Lower leg skin (tissue), 4 donors: ENCODE data around the gene TBK1. TPM values are rescaled to one million over a fixed set of nuclear protein-coding genes. Genes with fewer than 3 reads are reported as not detected.
A peak's percentile ranks its signal among the peaks of the same experiment; 100 is the strongest.

Experiments
- DNase-seq, 2 donors: peaks; one replicate each; pipeline ENCODE4 v3.0.0-alpha.2; 2019; ENCODE audit warnings: low spot score in 2 of 2
- H3K4me3 ChIP-seq: fragments of 200-600 bp; sonication (generic); 2 replicates; pipeline ENCODE4 v1.5.1; 2017; ENCODE audit warnings: mild to moderate bottlenecking, low read depth; ENCODE audit not compliant: poor library complexity, severe bottlenecking
- POLR2A ChIP-seq, 2 donors: fragments of 450-650 bp; IDR thresholded peaks; one replicate each; pipeline ENCODE4 v1.6.1; 2016 to 2017; ENCODE audit warnings: antibody characterized with exemption in 2 of 2, mild to moderate bottlenecking in 1 of 2, moderate library complexity in 1 of 2
- WGBS, 2 donors: methylation state at CpG; one replicate each; pipeline ENCODE4 v1.1.5; 2018; 5-methylcytosine and 5-hydroxymethylcytosine counted together
- intact Hi-C: fragments of 100-400 bp; cut with DNase I; formaldehyde crosslinking; loops from one replicate; pipeline ENCODE4 v1.15.0; 2023; ENCODE audit warnings: low total_unique reads
- total RNA-seq, 4 donors: library from RNA; depleted of rRNA; stranded (reverse); fragments of >200 nt; gene quantifications; one replicate each; pipeline ENCODE4 v1.1.0, GENCODE V29; 2016
- TF ChIP-seq, protein P1 (sequence below), 3 donors: fragments of 450-650 bp; IDR thresholded peaks; one replicate each; pipeline ENCODE4 v1.5.1; 2016; ENCODE audit warnings: antibody characterized with exemption in 3 of 3, mild to moderate bottlenecking in 3 of 3, moderate library complexity in 2 of 3

TBK1 gene
- 10 to 100 TPM; 16.3 to 30.1 (median 17.3) TPM for total RNA-seq

DNA sequence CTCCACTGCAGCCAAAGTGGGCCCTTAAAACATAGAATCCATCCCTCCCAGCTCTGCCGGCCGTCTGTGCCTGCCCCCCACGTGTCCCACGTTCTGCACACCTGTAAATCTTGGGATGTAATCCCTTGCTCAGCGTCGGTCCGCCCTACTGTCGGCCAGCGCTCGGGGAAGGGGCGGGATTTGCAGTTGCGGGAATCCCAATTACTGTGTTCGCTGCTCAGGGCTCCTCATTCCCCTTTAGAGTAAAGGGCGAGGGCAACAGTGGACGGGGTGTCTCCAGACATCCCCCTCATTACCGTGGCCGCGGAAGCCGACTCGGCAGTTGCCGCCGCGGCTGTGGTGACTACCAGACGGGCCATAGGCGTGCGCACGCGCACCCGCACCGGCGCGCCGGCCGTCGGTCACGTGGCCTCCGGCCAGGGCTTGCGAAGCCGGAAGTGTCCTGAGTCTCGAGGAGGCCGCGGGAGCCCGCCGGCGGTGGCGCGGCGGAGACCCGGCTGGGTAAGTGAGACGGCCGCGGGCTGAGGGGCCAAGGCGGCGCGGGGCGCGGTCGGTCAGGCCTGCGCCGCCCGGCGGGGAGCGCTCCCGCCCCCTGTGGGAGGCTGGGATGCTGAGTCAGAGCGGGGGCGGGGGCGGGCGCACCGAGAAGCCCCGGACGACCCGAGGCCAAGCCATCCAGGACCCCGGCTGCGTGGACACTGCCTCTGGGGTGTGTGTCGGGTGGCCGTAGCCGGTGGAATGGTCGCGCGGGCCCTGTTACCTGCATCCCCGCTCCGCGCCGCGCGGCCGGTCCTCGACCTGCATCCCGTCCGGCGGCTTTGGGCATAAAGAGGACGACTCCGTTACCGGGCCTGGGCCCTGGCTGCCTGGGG lies at the start of gene TBK1:
Gene TBK1, plus strand, starts transcription at position 434 of the 872 bp plus-strand sequence. CDS start 3,751 bp downstream, outside the sequence.
- intact Hi-C loops, result no loop called here
- peak in 1 of 2 donors; percentile 49 for TF ChIP-seq POLR2A (IDR thresholded peaks at IDR 0.05)
- TF ChIP-seq, protein P1, sequence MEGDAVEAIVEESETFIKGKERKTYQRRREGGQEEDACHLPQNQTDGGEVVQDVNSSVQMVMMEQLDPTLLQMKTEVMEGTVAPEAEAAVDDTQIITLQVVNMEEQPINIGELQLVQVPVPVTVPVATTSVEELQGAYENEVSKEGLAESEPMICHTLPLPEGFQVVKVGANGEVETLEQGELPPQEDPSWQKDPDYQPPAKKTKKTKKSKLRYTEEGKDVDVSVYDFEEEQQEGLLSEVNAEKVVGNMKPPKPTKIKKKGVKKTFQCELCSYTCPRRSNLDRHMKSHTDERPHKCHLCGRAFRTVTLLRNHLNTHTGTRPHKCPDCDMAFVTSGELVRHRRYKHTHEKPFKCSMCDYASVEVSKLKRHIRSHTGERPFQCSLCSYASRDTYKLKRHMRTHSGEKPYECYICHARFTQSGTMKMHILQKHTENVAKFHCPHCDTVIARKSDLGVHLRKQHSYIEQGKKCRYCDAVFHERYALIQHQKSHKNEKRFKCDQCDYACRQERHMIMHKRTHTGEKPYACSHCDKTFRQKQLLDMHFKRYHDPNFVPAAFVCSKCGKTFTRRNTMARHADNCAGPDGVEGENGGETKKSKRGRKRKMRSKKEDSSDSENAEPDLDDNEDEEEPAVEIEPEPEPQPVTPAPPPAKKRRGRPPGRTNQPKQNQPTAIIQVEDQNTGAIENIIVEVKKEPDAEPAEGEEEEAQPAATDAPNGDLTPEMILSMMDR (IDR thresholded peaks at IDR 0.05), result no peak
- H3K4me3 ChIP-seq, result peak within 1 kb of the TSS; percentile 91
- DNase-seq, result peak; percentile 82 to 97
- WGBS, 2 donors, result 0% methylated on average over 18 to 39 of the region's 94 CpGs

DNA sequence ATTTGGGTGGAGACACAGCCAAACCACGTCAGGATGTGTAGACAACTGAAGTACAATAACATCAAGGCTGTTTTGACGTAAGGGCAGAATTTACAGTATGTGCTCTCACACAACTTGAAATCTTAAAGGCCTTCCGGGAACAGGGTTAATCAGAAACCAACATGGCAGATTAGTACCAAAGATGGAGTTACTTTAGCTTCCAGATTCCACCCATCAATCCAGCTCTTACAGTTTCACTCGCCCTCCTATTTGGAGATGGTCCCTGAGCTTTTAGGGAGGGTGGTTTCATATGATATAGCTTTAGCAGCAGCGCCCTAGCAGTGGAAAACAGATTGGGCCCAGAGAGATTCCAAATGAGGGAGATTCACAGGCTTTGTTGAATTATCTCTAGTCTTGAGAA lies 49.7 kb upstream of the TBK1 start:
- H3K4me3 ChIP-seq, result no peak overlapping the region
- intact Hi-C loops, result no loop called here
- no peak for DNase-seq
- WGBS, 2 donors, result 89 to 94% methylated on average over 5 of the region's 5 CpGs
- TF ChIP-seq POLR2A (IDR thresholded peaks at IDR 0.05), result no peak
- TF ChIP-seq, protein P1 (IDR thresholded peaks at IDR 0.05), result no peak

DNA sequence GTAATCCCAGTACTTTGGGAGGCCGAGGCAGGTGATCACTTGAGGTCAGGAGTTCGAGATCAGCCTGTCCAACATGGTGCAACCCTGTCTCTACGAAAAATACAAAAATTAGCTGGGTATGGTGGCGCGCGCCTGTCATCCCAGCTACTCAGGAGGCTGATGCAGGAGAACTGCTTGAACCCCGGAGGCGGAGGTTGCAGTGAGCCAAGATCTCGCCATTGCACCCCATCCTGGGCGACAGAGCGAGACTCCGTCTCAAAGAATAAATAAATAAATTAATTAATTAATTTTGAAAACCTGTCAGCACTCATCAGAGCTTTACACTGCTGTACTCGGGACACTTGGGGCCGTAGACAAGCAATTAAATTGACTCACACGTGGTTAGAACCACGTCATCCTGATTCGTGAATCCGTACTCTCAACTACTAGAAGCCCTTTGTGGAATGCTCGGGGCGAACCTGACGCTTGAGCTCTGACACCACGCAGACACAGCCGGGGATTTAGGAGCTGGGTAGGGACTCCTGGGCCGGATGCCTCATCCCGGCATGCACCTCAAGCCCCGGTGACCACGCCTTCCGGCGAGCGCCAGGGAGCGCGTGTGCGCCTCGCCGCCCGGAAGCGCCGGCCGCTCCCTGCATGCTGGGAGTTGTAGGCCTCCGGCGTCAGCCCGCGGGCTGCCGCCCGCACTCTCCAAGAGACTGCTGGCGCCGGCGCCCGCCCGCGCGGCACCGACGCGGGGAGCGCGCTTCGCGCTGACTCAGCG lies 48.0 kb upstream of the TBK1 start, which contains the start of gene XPOT:
Gene XPOT, plus strand, starts transcription at position 686 of the 763 bp plus-strand sequence. CDS start 5,644 bp downstream, outside the sequence.
- WGBS, 2 donors, result 20 to 31% methylated on average over 23 to 36 of the region's 60 CpGs
- peak; percentile 91 to 98 for DNase-seq
- intact Hi-C loops, result no loop called here
- H3K4me3 ChIP-seq, result peak within 1 kb of the TSS; percentile 99
- peak in 1 of 2 donors; percentile 18 for TF ChIP-seq POLR2A (IDR thresholded peaks at IDR 0.05)
- TF ChIP-seq, protein P1 (IDR thresholded peaks at IDR 0.05), result no peak

DNA sequence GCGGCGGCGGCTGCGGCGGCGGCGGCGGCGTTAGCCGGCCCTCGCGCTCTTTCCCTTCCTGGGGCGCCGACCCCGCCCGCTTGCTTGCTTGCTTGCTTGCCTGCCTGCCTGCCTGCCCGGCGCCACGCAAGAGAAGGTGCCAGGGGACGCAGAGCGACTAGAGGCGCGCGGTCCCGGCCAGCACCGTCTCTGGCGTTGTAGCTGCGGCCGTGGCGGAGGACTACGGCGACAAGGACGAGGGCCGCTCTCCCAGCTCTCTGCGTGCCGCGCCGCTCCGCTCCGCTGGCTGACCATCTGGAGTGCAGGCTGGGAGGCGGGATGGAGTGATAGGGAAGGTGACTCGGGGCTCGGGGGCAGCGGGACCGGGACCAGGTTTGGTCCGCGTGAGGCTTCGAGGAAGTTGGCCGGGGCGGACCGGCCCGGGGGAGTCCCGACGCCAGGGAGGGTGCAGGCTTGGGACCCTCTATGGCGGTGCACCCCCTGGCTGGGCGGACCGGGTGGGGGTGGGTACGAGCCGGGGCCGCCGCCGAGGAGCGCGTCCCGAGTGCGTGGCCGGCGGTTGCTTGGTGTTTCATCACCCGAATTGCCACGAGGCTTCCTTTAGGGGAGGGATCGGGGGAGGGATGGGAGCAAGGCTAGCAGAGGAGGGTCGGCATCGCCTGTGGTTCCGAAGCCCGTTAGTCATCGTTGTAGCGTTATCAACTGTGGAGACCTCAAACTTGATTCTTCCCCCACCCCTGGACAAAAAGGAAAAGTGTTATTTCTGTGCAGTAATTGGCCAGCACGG lies 47.3 kb upstream of the TBK1 start:
- intact Hi-C loops, result no loop called here
- WGBS, 2 donors, result 0 to 1% methylated on average over 9 to 23 of the region's 78 CpGs
- H3K4me3 ChIP-seq, result peak overlapping the region; percentile 99
- TF ChIP-seq, protein P1 (IDR thresholded peaks at IDR 0.05), result no peak
- TF ChIP-seq POLR2A (IDR thresholded peaks at IDR 0.05), result no peak
- peak; percentile 53 to 93 for DNase-seq
